IPS DF 4.7 (cell line): ENCODE measurements around the gene UBASH3B.

ENCODE experiments used
- DNase-seq: peaks from one replicate; pipeline ENCODE4 v3.0.0-alpha.2; 2013; ENCODE audit warnings: low spot score; ENCODE audit errors: extremely low read depth

Gene UBASH3B

DNA sequence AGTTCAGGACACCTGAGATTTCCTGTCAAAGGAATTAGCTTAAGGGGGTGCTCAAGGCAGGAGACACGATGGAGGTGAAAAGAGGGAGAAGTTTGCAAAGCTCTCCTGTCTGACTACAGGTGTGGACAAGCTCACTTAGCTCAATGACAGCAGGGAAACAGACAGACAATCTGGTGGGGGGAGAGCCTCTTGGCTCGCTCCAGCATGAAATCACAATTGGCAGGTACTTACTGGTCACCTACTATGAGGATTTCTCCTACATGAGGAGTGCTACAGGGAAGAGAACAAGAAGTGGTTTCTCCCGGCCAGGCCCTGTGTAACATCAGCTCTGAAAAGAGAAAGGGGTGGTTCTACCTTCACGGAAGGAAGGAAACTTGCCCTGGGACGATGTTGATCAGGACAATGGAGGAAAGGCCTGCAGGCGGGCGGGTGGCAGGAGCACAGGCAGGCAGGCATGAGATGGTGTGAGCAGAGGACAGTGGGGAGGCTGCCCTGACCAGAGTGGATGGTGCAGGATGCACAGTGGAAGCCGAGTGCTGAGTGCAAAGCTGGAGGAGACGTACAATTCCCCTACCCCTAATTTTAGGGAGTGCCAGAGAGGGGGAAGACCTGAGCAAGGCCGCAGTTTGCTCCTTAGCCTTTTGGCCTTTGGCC lies 124.9 kb downstream of the UBASH3B start:
- DNase-seq, result no peak

GRCh38 chr11:122781378-122782195 lies 126.1 kb downstream of the UBASH3B start:
- peak; percentile 86 for DNase-seq

DNA sequence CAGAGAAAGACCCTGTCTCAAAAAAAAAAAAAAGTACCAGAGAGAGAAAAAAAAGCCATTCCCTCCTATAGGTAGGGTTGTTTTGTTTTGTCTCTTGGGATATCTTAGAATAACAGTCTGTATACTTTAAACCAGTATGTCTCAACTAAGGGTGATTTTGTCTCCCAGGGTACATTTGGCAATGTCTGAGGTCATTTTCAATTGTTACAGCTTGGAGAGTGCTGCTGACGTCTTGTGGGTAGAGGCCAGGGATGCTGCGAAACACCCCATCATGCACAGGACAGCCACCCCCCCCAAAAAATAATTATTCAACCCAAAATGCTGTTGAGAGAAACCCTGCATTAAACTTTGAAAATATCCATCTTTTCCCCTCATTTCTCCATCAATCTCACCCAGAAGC lies 126.7 kb downstream of the UBASH3B start:
- no peak for DNase-seq

DNA sequence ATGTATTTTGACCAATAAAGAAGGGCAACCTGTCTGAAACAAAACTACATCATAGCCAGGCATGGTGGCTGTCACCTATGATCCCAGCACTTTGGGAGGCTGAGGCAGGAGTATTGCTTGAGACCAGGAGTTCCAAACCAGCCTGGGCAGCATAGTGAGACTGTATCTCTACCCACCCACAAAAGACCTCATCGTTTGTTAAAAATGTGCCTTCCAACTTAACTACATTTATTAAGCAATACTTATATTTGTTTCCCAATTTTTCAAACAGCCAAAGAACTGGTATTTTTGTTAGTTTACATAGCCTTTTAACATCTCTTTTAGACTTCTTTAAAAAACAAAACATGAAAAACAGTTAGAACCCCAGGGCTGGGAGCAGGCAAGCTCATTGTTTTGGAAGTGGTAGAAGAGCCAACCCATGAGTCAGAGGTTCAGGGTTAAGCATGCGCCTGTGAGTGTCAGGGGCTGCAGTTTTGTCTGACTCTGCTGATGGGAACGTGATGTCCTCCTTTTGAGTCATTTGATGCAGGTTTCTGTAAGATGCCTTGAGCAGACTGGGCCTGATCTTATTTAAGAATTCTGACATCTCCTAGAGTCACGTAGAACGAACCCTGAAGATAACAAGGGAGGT lies 128.9 kb downstream of the UBASH3B start:
- DNase-seq, result no peak

GRCh38 chr11:122785031-122785541 lies 129.6 kb downstream of the UBASH3B start:
- no peak for DNase-seq

GRCh38 chr11:122786896-122787295 lies 131.4 kb downstream of the UBASH3B start:
- no peak for DNase-seq

DNA sequence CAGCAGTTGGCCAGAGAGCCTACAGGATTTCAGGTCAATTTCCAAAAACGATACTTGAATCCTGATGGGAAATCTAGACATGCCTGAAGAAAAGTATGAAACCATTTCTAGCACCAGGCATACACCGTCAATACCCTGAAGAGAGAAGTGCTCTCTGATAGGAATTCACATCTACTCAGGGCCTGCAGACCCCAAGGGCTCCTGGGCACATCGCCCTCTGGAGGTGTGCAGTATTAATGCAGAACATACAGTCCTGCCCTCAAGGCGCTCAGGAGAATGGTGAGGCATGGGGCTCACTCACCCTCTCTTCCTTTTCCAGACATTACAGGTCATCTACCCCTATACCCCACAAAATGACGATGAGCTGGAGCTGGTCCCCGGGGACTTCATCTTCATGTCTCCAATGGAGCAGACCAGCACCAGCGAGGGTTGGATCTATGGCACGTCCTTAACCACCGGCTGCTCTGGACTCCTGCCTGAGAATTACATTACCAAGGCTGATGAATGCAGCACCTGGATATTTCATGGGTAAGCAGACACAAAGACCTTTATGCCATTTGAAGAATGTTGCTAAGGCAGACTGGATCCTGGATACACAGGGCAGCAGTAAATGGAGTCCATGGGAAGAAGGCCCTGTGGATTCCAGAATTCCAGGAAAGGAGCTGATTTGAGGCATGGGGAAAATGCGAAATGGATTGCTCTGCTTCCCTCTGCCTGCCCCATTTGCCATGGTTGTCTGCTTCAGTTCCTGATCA lies 133.4 kb downstream of the UBASH3B start:
- no peak for DNase-seq

DNA sequence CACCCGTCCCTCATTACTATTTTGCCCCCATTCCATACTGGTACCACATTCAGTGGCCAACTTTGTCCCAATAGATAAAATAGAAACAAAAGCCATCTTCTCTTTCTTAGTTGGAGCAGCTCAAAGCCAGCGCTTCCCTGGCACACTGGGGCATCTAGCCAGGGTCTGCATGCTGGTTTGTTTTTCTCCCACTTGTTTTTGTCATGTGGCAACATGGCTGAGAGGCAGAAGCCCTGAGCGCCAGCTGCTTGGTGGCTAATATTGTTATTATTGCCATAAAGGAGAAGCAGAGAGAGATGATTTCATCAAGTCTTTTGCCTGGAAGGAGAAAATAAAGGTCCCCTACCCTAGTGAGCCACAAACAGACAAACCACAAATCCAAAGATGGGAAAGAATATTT lies 134.4 kb downstream of the UBASH3B start:
- no peak for DNase-seq

GRCh38 chr11:122791411-122791810 lies 135.9 kb downstream of the UBASH3B start:
- no peak for DNase-seq

DNA sequence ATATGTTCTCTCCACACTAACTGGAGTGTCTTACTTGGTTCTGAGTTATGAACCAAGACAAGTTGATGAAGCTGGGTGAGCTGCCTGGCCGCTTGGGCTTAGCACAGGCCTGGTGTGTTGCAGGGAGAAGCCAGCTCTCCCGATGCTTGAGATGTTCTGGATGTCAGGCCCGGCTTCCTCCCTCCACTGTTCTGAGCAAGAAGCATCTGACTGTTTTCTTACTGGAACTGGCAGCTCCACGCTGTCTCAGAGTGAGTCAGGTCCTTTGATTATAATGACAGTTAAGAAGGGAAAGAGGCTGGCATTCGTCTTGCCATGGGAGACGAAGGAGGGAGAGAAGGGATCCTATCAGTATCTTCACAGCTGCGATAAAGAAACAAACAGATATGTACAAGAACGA lies 136.3 kb downstream of the UBASH3B start:
- DNase-seq, result no peak

- no peak for DNase-seq
Observed at GRCh38 chr11:122793515-122793914, 138.0 kb downstream of the UBASH3B start.

- DNase-seq, result no peak
Observed at GRCh38 chr11:122795307-122795706, 139.8 kb downstream of the UBASH3B start.

- peak; percentile 71 for DNase-seq
Observed at GRCh38 chr11:122796128-122796717, 140.7 kb downstream of the UBASH3B start.

GRCh38 chr11:122797651-122798050 lies 142.1 kb downstream of the UBASH3B start:
- DNase-seq, result no peak

GRCh38 chr11:122799406-122800105 lies 144.0 kb downstream of the UBASH3B start:
- no peak for DNase-seq

GRCh38 chr11:122802876-122803275 lies 147.4 kb downstream of the UBASH3B start:
- no peak for DNase-seq

- no peak for DNase-seq
Observed at GRCh38 chr11:122803306-122803705, 147.8 kb downstream of the UBASH3B start.

DNA sequence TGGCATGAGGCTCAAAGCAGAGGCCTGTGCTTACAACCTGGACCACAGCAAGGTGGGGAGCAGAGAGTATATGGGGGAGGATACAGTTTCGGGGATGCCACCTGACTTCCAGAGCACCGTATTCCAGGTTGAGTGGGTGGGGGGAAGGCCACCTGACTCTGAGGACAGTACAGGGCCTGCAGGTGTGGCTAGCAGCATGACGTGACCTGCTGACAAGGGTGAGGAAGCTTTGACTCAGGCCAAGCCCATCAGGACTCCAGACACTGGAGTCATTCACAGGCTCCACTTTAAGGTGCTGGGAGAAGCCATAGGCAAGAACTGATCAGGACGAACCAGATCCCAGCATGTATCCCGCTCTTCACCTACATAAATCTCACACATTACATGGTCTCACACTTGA lies 148.2 kb downstream of the UBASH3B start:
- DNase-seq, result no peak

DNA sequence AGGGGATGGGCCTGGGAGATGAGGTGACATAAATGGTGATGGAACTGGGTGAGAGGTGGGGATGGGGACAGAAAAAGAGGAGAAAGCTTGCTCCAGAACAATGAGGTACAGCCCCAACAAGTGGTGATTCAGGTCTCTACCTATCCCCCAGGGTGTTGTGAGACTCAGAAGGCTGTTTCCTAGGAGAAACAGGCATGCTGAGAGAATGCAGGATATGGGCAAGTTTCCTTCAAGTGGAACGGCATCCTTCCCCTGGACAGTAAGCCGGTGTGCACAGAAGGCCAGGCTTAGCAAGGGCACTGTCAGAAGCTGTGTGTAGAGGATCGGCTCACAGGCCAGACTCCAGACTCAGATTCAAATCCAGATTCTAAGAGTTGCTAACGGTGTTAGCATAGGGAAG lies 148.6 kb downstream of the UBASH3B start:
- DNase-seq, result no peak

- DNase-seq, result no peak
Observed at GRCh38 chr11:122804796-122805195, 149.3 kb downstream of the UBASH3B start.
